DMS153 treated with DMSO at 0.1 percent for 48 hours (cell line): ENCODE results near the gene GPR141.

Source experiments
- DNase-seq: peaks from one replicate; lab custom pipeline; 2025; ENCODE audit not compliant: unreplicated experiment; lab: John Stamatoyannopoulos, UW

Gene GPR141

GRCh38 chr7:37732253-37732652 lies 48.7 kb downstream of the GPR141 start:
- DNase-seq, result peak; percentile 17

- no peak for DNase-seq
Measured at GRCh38 chr7:37732888-37733287, 49.3 kb downstream of the GPR141 start.

- DNase-seq, result no peak
Measured at GRCh38 chr7:37735196-37735595, 51.6 kb downstream of the GPR141 start.

- DNase-seq, result no peak
Measured at GRCh38 chr7:37738321-37738720, 54.8 kb downstream of the GPR141 start.

GRCh38 chr7:37740398-37740797 lies 56.8 kb downstream of the GPR141 start:
- no peak for DNase-seq

- DNase-seq, result no peak
Measured at GRCh38 chr7:37741776-37742175, 58.2 kb downstream of the GPR141 start.

- DNase-seq, result no peak
Measured at GRCh38 chr7:37751096-37751495, 67.5 kb downstream of the GPR141 start.

GRCh38 chr7:37753398-37754050 lies 70.0 kb downstream of the GPR141 start:
- DNase-seq, result no peak

GRCh38 chr7:37756797-37757551 lies 73.4 kb downstream of the GPR141 start:
- no peak for DNase-seq

- no peak for DNase-seq
Measured at GRCh38 chr7:37757563-37757962, 74.0 kb downstream of the GPR141 start.

GRCh38 chr7:37758501-37759045 lies 75.0 kb downstream of the GPR141 start:
- DNase-seq, result no peak

GRCh38 chr7:37759526-37759925 lies 76.0 kb downstream of the GPR141 start:
- no peak for DNase-seq

- no peak for DNase-seq
Measured at GRCh38 chr7:37765421-37765829, 81.9 kb downstream of the GPR141 start.

- DNase-seq, result no peak
Measured at GRCh38 chr7:37765872-37766525, 82.4 kb downstream of the GPR141 start.

- no peak for DNase-seq
Measured at GRCh38 chr7:37768611-37769010, 85.0 kb downstream of the GPR141 start.

GRCh38 chr7:37769291-37769690 lies 85.7 kb downstream of the GPR141 start:
- DNase-seq, result no peak

- no peak for DNase-seq
Measured at GRCh38 chr7:37769726-37770125, 86.2 kb downstream of the GPR141 start.

GRCh38 chr7:37770838-37771237 lies 87.3 kb downstream of the GPR141 start:
- no peak for DNase-seq

- no peak for DNase-seq
Measured at GRCh38 chr7:37771342-37771741, 87.8 kb downstream of the GPR141 start.

GRCh38 chr7:37771801-37772200 lies 88.2 kb downstream of the GPR141 start:
- no peak for DNase-seq

- no peak for DNase-seq
Measured at GRCh38 chr7:37775921-37776320, 92.4 kb downstream of the GPR141 start.

GRCh38 chr7:37781156-37781555 lies 97.6 kb downstream of the GPR141 start:
- DNase-seq, result no peak
